Lung (tissue), 12 donors: ENCODE data around the gene ATG14. TPM values are rescaled to one million over a fixed set of nuclear protein-coding genes. Genes with fewer than 3 reads are reported as not detected.

ENCODE experiments used
- ATAC-seq: fragments of 200-7000 bp; cut with Tn5 transposase; one replicate; pipeline ENCODE4 v1.9.1; 2020; ENCODE audit warnings: moderate number of reproducible peaks; ENCODE audit not compliant: insufficient read depth, low FRiP score
- DNase-seq, 3 donors: peaks; one replicate each; pipeline ENCODE4 v3.0.0-alpha.2; 2013 to 2017
- H3K27ac ChIP-seq, 2 donors: one replicate each; pipeline ENCODE4 v1.5.1; 2013; ENCODE audit warnings: mild to moderate bottlenecking in 2 of 2, moderate library complexity in 2 of 2, control low read depth in 1 of 2, inconsistent platforms in 1 of 2, low read depth in 1 of 2, low read length in 1 of 2
- H3K27me3 ChIP-seq, 3 donors: one replicate each; pipeline ENCODE4 v1.5.1; 2013; ENCODE audit warnings: low read length in 2 of 3; ENCODE audit not compliant: control insufficient read depth in 3 of 3, insufficient read depth in 3 of 3
- H3K36me3 ChIP-seq, 4 donors: one replicate each; pipeline ENCODE4 v1.5.1; 2013; ENCODE audit warnings: low read length in 4 of 4, mild to moderate bottlenecking in 1 of 4, moderate library complexity in 1 of 4; ENCODE audit not compliant: control insufficient read depth in 4 of 4, insufficient read depth in 4 of 4
- H3K4me1 ChIP-seq, 5 donors: one replicate each; pipeline ENCODE4 v1.5.1; 2013; ENCODE audit warnings: low read length in 5 of 5, mild to moderate bottlenecking in 2 of 5, moderate library complexity in 1 of 5; ENCODE audit not compliant: control insufficient read depth in 5 of 5, insufficient read depth in 5 of 5
- H3K4me3 ChIP-seq: one replicate; pipeline ENCODE4 v1.5.1; 2013; ENCODE audit warnings: mild to moderate bottlenecking, control low read depth, moderate library complexity
- H3K9ac ChIP-seq, 2 donors: one replicate each; pipeline ENCODE4 v1.5.1; 2013; ENCODE audit warnings: low read length in 2 of 2, control low read depth in 1 of 2; ENCODE audit not compliant: insufficient read depth in 1 of 2
- H3K9me3 ChIP-seq, 4 donors: one replicate each; pipeline ENCODE4 v1.5.1; 2013; ENCODE audit warnings: low read length in 3 of 4, mild to moderate bottlenecking in 1 of 4, moderate library complexity in 1 of 4; ENCODE audit not compliant: control insufficient read depth in 4 of 4, insufficient read depth in 3 of 4
- WGBS, 2 donors: extraction: QIAGEN DNeasy Blood & Tissue Kit; methylation state at CpG; one replicate each; pipeline ENCODE4 v1.1.7; 2013; 5-methylcytosine and 5-hydroxymethylcytosine counted together
- polyA plus RNA-seq, 2 donors: library from polyadenylated mRNA; stranded (reverse); fragments of 200-250 nt; gene quantifications; one replicate each; pipeline ENCODE4 v1.2.1, GENCODE V29; 2013
- total RNA-seq, 2 donors: library from RNA; depleted of rRNA in 1 of 2; stranded (reverse); fragments of >200 nt in 1 of 2; gene quantifications; one replicate each; pipeline ENCODE4 v1.2.1, GENCODE V29; 2014 to 2021
- TF ChIP-seq, protein P1 (sequence below): IDR thresholded peaks from 2 replicates; pipeline ENCODE4 v1.5.1; 2012; ENCODE audit warnings: mild to moderate bottlenecking; ENCODE audit errors: control extremely low read depth, extremely low read depth
- donor health status: control.
- donor health status: control.
- donor health status: Bipolar disorder and iron deficiency.
- donor health status: healthy.
- donor health status: DM: yes; HTN: yes; CAD: no.

Gene ATG14
- total and polyA plus RNA-seq, 4 donors: 3.4 to 19.0 (median 7.0) TPM

DNA sequence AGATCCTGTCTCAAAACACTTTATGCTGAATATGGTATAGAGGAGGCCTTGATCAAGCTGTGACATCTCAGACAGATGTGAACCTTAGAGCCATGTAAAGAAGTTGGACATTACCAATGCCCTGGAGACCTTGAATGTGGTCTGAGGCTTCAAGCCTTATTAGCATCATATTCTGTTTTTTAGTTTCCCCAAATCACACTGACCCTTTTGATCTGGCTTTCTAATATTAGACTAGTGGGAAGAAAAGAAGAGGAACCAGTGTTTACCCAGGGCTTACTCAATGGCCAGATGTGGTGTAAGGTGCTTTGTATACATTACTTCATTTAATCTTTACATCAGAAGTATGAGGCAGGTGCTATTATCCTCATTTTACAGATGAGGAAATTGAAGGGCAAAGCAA is 39.4 kb upstream of the ATG14 start:
- TF ChIP-seq, protein P1, sequence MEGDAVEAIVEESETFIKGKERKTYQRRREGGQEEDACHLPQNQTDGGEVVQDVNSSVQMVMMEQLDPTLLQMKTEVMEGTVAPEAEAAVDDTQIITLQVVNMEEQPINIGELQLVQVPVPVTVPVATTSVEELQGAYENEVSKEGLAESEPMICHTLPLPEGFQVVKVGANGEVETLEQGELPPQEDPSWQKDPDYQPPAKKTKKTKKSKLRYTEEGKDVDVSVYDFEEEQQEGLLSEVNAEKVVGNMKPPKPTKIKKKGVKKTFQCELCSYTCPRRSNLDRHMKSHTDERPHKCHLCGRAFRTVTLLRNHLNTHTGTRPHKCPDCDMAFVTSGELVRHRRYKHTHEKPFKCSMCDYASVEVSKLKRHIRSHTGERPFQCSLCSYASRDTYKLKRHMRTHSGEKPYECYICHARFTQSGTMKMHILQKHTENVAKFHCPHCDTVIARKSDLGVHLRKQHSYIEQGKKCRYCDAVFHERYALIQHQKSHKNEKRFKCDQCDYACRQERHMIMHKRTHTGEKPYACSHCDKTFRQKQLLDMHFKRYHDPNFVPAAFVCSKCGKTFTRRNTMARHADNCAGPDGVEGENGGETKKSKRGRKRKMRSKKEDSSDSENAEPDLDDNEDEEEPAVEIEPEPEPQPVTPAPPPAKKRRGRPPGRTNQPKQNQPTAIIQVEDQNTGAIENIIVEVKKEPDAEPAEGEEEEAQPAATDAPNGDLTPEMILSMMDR: no peak
- Histone ChIP-seq H3K9ac (no peak overlapping the region), H3K9me3 (no peaks in the 10 kb centered on the region), H3K36me3 (no peaks in the 10 kb centered on the region), H3K4me3 (no peak overlapping the region), H3K4me1 (peaks cover 0 to 20% (median 6%) of the 10 kb centered on the region in 5 donors), H3K27ac (no peak overlapping the region), H3K27me3 (no peaks in the 10 kb centered on the region)
- DNase-seq: no peak
- ATAC-seq: no peak

DNA sequence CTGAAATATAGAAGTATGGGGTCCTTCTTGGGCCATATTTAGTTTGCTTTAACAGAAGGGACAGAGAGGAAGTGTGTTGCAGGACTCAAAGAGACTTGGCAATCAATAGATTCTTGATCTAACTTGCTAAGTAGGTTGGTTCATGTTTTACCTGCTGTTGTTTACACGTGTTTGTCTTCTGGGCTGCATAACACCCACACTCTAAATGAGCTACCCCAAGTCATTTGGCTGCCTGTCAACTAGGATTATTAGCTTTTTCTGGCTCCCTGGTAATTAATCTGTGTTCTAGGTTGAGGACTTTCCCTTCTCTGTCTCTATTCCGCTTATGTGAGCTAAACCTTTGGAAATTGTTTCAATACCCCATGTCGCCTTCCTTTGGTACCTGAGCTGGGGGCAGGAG is 38.9 kb upstream of the ATG14 start:
- Histone ChIP-seq H3K36me3 (no peaks in the 10 kb centered on the region), H3K9ac (no peak overlapping the region), H3K4me1 (peaks cover 0 to 20% (median 6%) of the 10 kb centered on the region in 5 donors), H3K4me3 (no peak overlapping the region), H3K9me3 (no peaks in the 10 kb centered on the region), H3K27ac (no peak overlapping the region), H3K27me3 (no peaks in the 10 kb centered on the region)
- ATAC-seq: no peak
- DNase-seq: no peak
- TF ChIP-seq, protein P1: no peak
- WGBS, 2 donors: 85 to 86% methylated on average over 3 of the region's 3 CpGs

DNA sequence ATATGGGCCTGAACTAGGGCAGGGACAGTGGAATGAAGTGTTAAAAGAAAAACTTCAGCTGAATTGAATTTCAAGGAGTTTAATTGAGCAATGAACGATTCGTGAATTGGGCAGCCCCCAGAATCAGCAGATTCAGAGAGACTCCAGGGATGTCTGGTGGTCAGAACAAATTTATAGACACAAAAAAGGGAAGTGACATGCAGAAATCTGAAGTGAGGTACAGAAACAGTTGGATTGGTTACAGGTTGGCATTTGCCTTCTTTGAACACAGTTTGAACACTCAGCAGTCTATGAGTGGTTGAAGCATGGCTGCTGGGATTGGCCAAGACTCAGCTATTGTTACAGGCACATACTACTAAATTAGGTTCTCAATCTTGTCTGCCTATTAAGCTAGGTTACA is 38.5 kb upstream of the ATG14 start:
- TF ChIP-seq, protein P1: no peak
- no peak overlapping the region for H3K27ac ChIP-seq
- ATAC-seq: no peak
- 25 to 35% methylated on average over 2 of the region's 2 CpGs for WGBS, 2 donors
- no peaks in the 10 kb centered on the region for H3K36me3 ChIP-seq
- no peak overlapping the region for H3K9ac ChIP-seq
- H3K4me1 ChIP-seq: peaks cover 0 to 20% (median 6%) of the 10 kb centered on the region in 5 donors
- no peaks in the 10 kb centered on the region for H3K9me3 ChIP-seq
- no peak overlapping the region for H3K4me3 ChIP-seq
- H3K27me3 ChIP-seq: no peaks in the 10 kb centered on the region
- DNase-seq: no peak

DNA sequence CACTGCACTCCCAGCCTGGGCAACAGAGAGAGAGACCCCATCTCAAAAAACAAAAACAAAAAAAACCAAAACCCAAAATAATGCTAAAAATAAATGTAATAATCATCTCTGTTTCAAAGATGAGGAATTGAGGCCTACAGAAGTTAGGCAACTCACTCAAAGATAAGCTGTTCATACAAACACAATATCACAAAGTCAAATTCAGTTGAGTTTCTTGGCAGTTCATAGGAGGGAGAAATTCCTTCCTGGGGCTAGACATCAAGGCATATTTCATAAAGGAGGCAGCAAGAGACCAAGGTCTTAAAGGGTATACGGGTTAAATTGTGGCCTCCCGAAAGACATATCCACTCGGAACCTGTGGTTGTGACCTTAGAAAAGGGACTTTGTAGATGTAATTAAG is 37.5 kb upstream of the ATG14 start:
- Histone ChIP-seq H3K4me1 (peaks cover 0 to 14% (median 0%) of the 10 kb centered on the region in 5 donors), H3K36me3 (no peaks in the 10 kb centered on the region), H3K9me3 (no peaks in the 10 kb centered on the region), H3K4me3 (no peak overlapping the region), H3K27me3 (no peaks in the 10 kb centered on the region), H3K9ac (no peak overlapping the region), H3K27ac (no peak overlapping the region)
- TF ChIP-seq, protein P1: no peak
- 95% methylated on average over 3 of the region's 3 CpGs for WGBS, 2 donors
- ATAC-seq (no peak), DNase-seq (no peak)
